ENCODE results near the gene ATP1A2. TPM values are rescaled to one million over a fixed set of nuclear protein-coding genes. Genes with fewer than 3 reads are reported as not detected.

The ATP1A2 gene
- total RNA-seq, 1 donor from 2014 or later = 0.76 TPM

GRCh38 chr1:160082487-160082886 is 33.1 kb upstream of the ATP1A2 start:
- no peak overlapping the region for H3K27ac Mint-ChIP-seq
- TF ChIP-seq CTCF (IDR thresholded peaks at IDR 0.05; ENCODE audit: unreplicated experiment) = no peak

GRCh38 chr1:160082926-160083325 is 32.6 kb upstream of the ATP1A2 start:
- no peak for DNase-seq (ENCODE audit: low spot score in 2 of 2, unreplicated experiment in 2 of 2)
- no peaks in the 10 kb centered on the region for H3K4me1 Mint-ChIP-seq
- H3K27me3 Mint-ChIP-seq (ENCODE audit: low read depth) = peaks cover 72% of the 10 kb centered on the region
- no peak overlapping the region for H3K27ac Mint-ChIP-seq
- no peaks in the 10 kb centered on the region for H3K9me3 Mint-ChIP-seq
- H3K4me3 Mint-ChIP-seq = peak overlapping the region; percentile 38
- H3K36me3 Mint-ChIP-seq = peaks cover 5% of the 10 kb centered on the region
- no peak for TF ChIP-seq CTCF (IDR thresholded peaks at IDR 0.05; ENCODE audit: unreplicated experiment)

More at GRCh38 chr1:160082487-160082886, 33.1 kb upstream of the ATP1A2 start:
- Mint-ChIP-seq H3K27me3 (ENCODE audit: low read depth) (peaks cover 73% of the 10 kb centered on the region), H3K9me3 (no peaks in the 10 kb centered on the region), H3K4me1 (no peaks in the 10 kb centered on the region), H3K36me3 (peaks cover 5% of the 10 kb centered on the region), H3K4me3 (no peak overlapping the region)
- no peak for DNase-seq (ENCODE audit: low spot score in 2 of 2, unreplicated experiment in 2 of 2)

- DNase-seq (ENCODE audit: low spot score in 2 of 2, unreplicated experiment in 2 of 2) = peak; percentile 50 to 78
- TF ChIP-seq CTCF (IDR thresholded peaks at IDR 0.05; ENCODE audit: unreplicated experiment) = peak; percentile 49
- peak overlapping the region; percentile 48 for H3K4me3 Mint-ChIP-seq
- H3K27me3 Mint-ChIP-seq (ENCODE audit: low read depth) = peaks cover 63% of the 10 kb centered on the region
- no peak overlapping the region for H3K27ac Mint-ChIP-seq
- H3K9me3 Mint-ChIP-seq = no peaks in the 10 kb centered on the region
- no peaks in the 10 kb centered on the region for H3K4me1 Mint-ChIP-seq
- H3K36me3 Mint-ChIP-seq = peaks cover 5% of the 10 kb centered on the region
Observed at GRCh38 chr1:160083968-160084770, 31.4 kb upstream of the ATP1A2 start.

GRCh38 chr1:160084771-160085321 is 30.7 kb upstream of the ATP1A2 start:
- Mint-ChIP-seq H3K4me3 (no peak overlapping the region), H3K4me1 (no peaks in the 10 kb centered on the region), H3K9me3 (no peaks in the 10 kb centered on the region), H3K36me3 (peaks cover 5% of the 10 kb centered on the region), H3K27ac (no peak overlapping the region), H3K27me3 (ENCODE audit: low read depth) (peaks cover 56% of the 10 kb centered on the region)
- TF ChIP-seq CTCF (IDR thresholded peaks at IDR 0.05; ENCODE audit: unreplicated experiment) = no peak
- no peak for DNase-seq (ENCODE audit: low spot score in 2 of 2, unreplicated experiment in 2 of 2)

GRCh38 chr1:160085686-160086455 is 29.7 kb upstream of the ATP1A2 start:
- Mint-ChIP-seq H3K36me3 (peaks cover 5% of the 10 kb centered on the region), H3K4me3 (no peak overlapping the region), H3K27me3 (ENCODE audit: low read depth) (peaks cover 46% of the 10 kb centered on the region), H3K9me3 (no peaks in the 10 kb centered on the region), H3K27ac (no peak overlapping the region), H3K4me1 (no peaks in the 10 kb centered on the region)
- peak; percentile 60 for TF ChIP-seq CTCF (IDR thresholded peaks at IDR 0.05; ENCODE audit: unreplicated experiment)
- peak in 1 of 2 experiments; percentile 82 for DNase-seq (ENCODE audit: low spot score in 2 of 2, unreplicated experiment in 2 of 2)

Measured in mesothelial cell of epicardium (in vitro differentiated cells).